Peyer's patch (tissue), 4 donors: Measurements from ENCODE around the gene AHRR. TPM values are rescaled to one million over a fixed set of nuclear protein-coding genes. Genes with fewer than 3 reads are reported as not detected.

Experiments used
- DNase-seq, 3 donors: peaks; one replicate each; pipeline ENCODE4 v3.0.0-alpha.2; 2017 to 2019
- H3K27ac ChIP-seq, 4 donors: fragments of 200-600 bp; sonication (generic); one replicate each; pipeline ENCODE4 v1.5.1; 2016 to 2019
- H3K27me3 ChIP-seq, 2 donors: fragments of 200-600 bp; sonication (generic); one replicate each; pipeline ENCODE4 v1.5.1; 2019
- H3K36me3 ChIP-seq, 3 donors: fragments of 200-600 bp; sonication (generic); one replicate each; pipeline ENCODE4 v1.5.1; 2016 to 2019
- H3K4me1 ChIP-seq, 4 donors: fragments of 200-600 bp; sonication (generic); one replicate each; pipeline ENCODE4 v1.5.1; 2016 to 2019
- H3K4me3 ChIP-seq, 4 donors: fragments of 200-600 bp; sonication (generic); 1 replicate in 3 of 4; 2 replicates in 1 of 4; pipeline ENCODE4 v1.5.1; 2016 to 2019; ENCODE audit warnings: mild to moderate bottlenecking in 1 of 4
- H3K9me3 ChIP-seq, 4 donors: fragments of 200-600 bp; sonication (generic); one replicate each; pipeline ENCODE4 v1.5.1; 2016 to 2019; ENCODE audit warnings: mild to moderate bottlenecking in 1 of 4
- CTCF ChIP-seq, 6 experiments: fragments of 450-650 bp in 4 of 6; fragments of 200-600 bp in 2 of 6; sonication (generic) in 1 of 6; IDR thresholded peaks; one replicate each; pipeline ENCODE4 v1.5.1; 2017 to 2019; ENCODE audit warnings: antibody characterized with exemption in 6 of 6, mild to moderate bottlenecking in 3 of 6, moderate library complexity in 1 of 6
- POLR2A ChIP-seq, 2 donors: fragments of 450-650 bp; IDR thresholded peaks; one replicate each; pipeline ENCODE4 v1.5.1; 2017; ENCODE audit warnings: antibody characterized with exemption in 2 of 2, mild to moderate bottlenecking in 2 of 2, moderate library complexity in 2 of 2
- total RNA-seq, 4 donors: library from RNA; depleted of rRNA; stranded (reverse); fragments of >200 nt; gene quantifications; one replicate each; pipeline ENCODE4 v1.1.0, GENCODE V29; 2016

The AHRR gene
- total RNA-seq, 4 donors from 2014 or later: 1.6 to 28.1 (median 2.4) TPM

DNA sequence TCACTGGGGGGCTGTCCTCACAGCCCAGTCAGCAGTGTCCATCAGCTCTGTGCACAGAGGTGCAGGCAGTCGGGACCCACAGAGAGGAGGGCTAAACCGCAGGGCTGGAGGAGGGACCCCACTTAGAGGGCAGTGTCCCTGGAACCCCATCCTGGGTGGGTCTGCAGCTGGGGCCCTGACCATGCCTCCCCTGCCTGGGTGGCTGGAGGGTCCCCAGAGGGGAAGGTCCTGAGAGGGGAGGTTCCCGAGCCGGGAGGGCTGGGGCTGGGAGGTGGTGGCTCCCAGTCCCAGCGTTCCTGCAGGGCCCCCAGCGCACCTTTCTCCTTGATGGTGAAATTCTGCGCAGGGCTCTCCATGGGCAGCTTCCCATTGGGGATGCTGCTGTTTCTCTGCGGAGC, 154.2 kb downstream of the AHRR start:
- Histone ChIP-seq H3K36me3 (peaks cover 0 to 10% (median 0%) of the 10 kb centered on the region in 3 donors), H3K4me3 (no peak overlapping the region), H3K9me3 (no peaks in the 10 kb centered on the region), H3K27me3 (no peaks in the 10 kb centered on the region), H3K27ac (no peak overlapping the region), H3K4me1 (peaks cover 0 to 43% (median 17%) of the 10 kb centered on the region in 4 donors)
- DNase-seq: peak in 1 of 3 donors; percentile 38
- TF ChIP-seq CTCF (IDR thresholded peaks at IDR 0.05): no peak
- TF ChIP-seq POLR2A (IDR thresholded peaks at IDR 0.05): no peak

DNA sequence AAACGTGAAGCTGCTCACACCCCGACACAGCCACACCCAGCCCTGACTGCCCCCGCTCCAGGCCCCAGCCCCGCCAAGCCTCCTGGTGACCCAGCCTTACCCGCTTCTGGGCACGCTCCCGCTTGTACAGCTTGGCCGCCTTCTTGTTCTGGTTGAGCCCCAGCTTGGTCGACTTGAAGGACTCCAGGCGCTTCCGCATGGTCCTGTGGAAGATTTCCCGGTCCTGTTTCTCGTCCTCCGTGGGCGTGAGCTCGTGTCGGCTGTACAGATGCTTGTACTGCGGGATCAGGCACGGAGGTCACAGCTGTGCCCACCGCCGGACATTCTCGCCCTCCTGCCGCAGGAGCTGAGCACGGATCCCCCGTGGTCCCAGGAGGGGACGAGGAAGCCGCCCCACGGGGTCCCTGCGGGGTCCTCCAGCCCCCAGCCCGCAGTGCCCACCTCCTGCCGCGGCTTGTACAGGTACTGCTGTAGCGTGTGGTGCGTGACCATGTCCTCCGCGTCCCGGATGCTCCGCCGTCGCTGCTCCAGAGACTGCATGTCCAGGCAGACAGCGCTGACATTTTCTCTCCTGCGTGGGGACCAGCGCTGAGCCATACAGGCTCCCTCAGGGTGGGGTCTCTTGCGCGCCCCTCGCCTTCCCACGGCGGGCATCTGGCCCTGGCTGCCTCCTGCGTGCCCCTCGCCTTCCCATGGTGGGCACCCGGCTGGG, 154.7 kb downstream of the AHRR start:
- Histone ChIP-seq H3K27me3 (no peaks in the 10 kb centered on the region), H3K36me3 (peaks cover 0 to 6% (median 0%) of the 10 kb centered on the region in 3 donors)
- no peak for DNase-seq

GRCh38 chr5:476814-477175, 155.3 kb downstream of the AHRR start:
- H3K36me3 ChIP-seq: peaks cover 0 to 6% (median 0%) of the 10 kb centered on the region in 3 donors
- TF ChIP-seq CTCF (IDR thresholded peaks at IDR 0.05) (no peak), POLR2A (IDR thresholded peaks at IDR 0.05) (no peak)
- H3K4me1 ChIP-seq: peaks cover 0 to 34% (median 11%) of the 10 kb centered on the region in 4 donors
- no peak overlapping the region for H3K27ac ChIP-seq
- no peaks in the 10 kb centered on the region for H3K27me3 ChIP-seq
- no peak for DNase-seq
- no peaks in the 10 kb centered on the region for H3K9me3 ChIP-seq
- H3K4me3 ChIP-seq: no peak overlapping the region

More for the DNA sequence above, 154.7 kb downstream of the AHRR start:
- TF ChIP-seq POLR2A (IDR thresholded peaks at IDR 0.05) (no peak), CTCF (IDR thresholded peaks at IDR 0.05) (no peak)
- no peak overlapping the region for H3K4me3 ChIP-seq
- H3K9me3 ChIP-seq: no peaks in the 10 kb centered on the region
- no peak overlapping the region for H3K27ac ChIP-seq
- H3K4me1 ChIP-seq: peaks cover 0 to 39% (median 16%) of the 10 kb centered on the region in 4 donors

GRCh38 chr5:477247-477646, 155.7 kb downstream of the AHRR start:
- no peaks in the 10 kb centered on the region for H3K9me3 ChIP-seq
- peaks cover 0 to 6% (median 0%) of the 10 kb centered on the region in 3 donors for H3K36me3 ChIP-seq
- no peak overlapping the region for H3K4me3 ChIP-seq
- TF ChIP-seq CTCF (IDR thresholded peaks at IDR 0.05): no peak
- TF ChIP-seq POLR2A (IDR thresholded peaks at IDR 0.05): no peak
- DNase-seq: no peak
- H3K27ac ChIP-seq: no peak overlapping the region
- H3K4me1 ChIP-seq: peaks cover 0 to 29% (median 7%) of the 10 kb centered on the region in 4 donors
- H3K27me3 ChIP-seq: no peaks in the 10 kb centered on the region

- Histone ChIP-seq H3K9me3 (no peaks in the 10 kb centered on the region), H3K27me3 (no peaks in the 10 kb centered on the region), H3K4me3 (no peak overlapping the region), H3K4me1 (peaks cover 0 to 25% (median 5%) of the 10 kb centered on the region in 4 donors), H3K36me3 (peaks cover 0 to 6% (median 0%) of the 10 kb centered on the region in 3 donors), H3K27ac (no peak overlapping the region)
- no peak for DNase-seq
- TF ChIP-seq CTCF (IDR thresholded peaks at IDR 0.05) (no peak), POLR2A (IDR thresholded peaks at IDR 0.05) (no peak)
Observed at GRCh38 chr5:477871-478270, 156.4 kb downstream of the AHRR start.
